K562 (cell line): ENCODE measurements around the gene ATP5ME. TPM values are rescaled to one million over a fixed set of nuclear protein-coding genes. Genes with fewer than 3 reads are reported as not detected.

Source experiments
- ATAC-seq: fragments of 200-7000 bp; cut with Tn5 transposase; 3 replicates; pipeline ENCODE4 v1.9.1; 2020; ENCODE audit warnings: moderate library complexity
- BruUV-seq: library from RNA; stranded (reverse); fragments of 400-500 nt; replicated peaks from 2 replicates; lab custom pipeline; 2021; lab: Mats Ljungman, UMichigan
- CTCF ChIA-PET: fragments of 300-600 bp; formaldehyde crosslinking; extraction: SDS; loops from one replicate; lab custom pipeline; 2021; ENCODE audit warnings: low intra/inter-chr PET ratio; lab: Yijun Ruan, JAX
- POLR2A ChIA-PET: fragments of 300-600, 350-650 bp; sonication (Branson Sonifier 250); formaldehyde crosslinking; extraction: SDS; loops from one replicate; lab custom pipeline; 2021; ENCODE audit warnings: antibody characterized with exemption, inconsistent platforms; lab: Yijun Ruan, JAX
- DNase-seq, 4 experiments: peaks; one replicate each; pipeline versions ENCODE4 v3.0.0 to v3.0.0-alpha.2; 2011 to 2018; ENCODE audit warnings: low spot score in 3 of 4, mixed read lengths in 3 of 4; ENCODE audit errors: extremely low read depth in 1 of 4
- FAIRE-seq: peaks from 2 replicates; lab custom pipeline; 2011; peaks lifted over from hg19 to GRCh38; lab: Jason Lieb, UNC
- H2AFZ ChIP-seq: 2 replicates; pipeline ENCODE4 v1.6.0; 2011; ENCODE audit warnings: low read depth, low read length, control low read depth, inconsistent platforms
- H3K27ac ChIP-seq: fragments of 200-600 bp; 3 replicates; pipeline ENCODE4 v1.8.0; 2011; ENCODE audit warnings: low read depth, mild to moderate bottlenecking, control low read depth, inconsistent platforms, low read length, moderate library complexity, mixed read lengths; ENCODE audit errors: extremely low read depth
- H3K27me3 ChIP-seq, 2 experiments: fragments of 300-600 bp in 1 of 2; 2 replicates in 1 of 2; 3 replicates in 1 of 2; pipeline versions ENCODE4 v1.6.0 to v1.8.0; 2011; ENCODE audit warnings: inconsistent platforms in 2 of 2, low read length in 2 of 2, mild to moderate bottlenecking in 1 of 2, mixed read lengths in 1 of 2, moderate library complexity in 1 of 2; ENCODE audit not compliant: control insufficient read depth in 2 of 2, insufficient read depth in 2 of 2
- H3K36me3 ChIP-seq: fragments of 300-600 bp; 3 replicates; pipeline ENCODE4 v1.8.0; 2011; ENCODE audit warnings: mild to moderate bottlenecking, low read length, inconsistent platforms; ENCODE audit not compliant: control insufficient read depth, insufficient read depth
- H3K4me1 ChIP-seq, 2 experiments: fragments of 200-600 bp in 1 of 2; replicated peaks in 1 of 2; 2 replicates in 1 of 2; 3 replicates in 1 of 2; pipeline versions ENCODE4 v1.5.1 to v1.8.0; 2011; ENCODE audit warnings: inconsistent platforms in 2 of 2, low read length in 2 of 2, mild to moderate bottlenecking in 1 of 2, mixed read lengths in 1 of 2, moderate library complexity in 1 of 2; ENCODE audit not compliant: control insufficient read depth in 2 of 2, insufficient read depth in 2 of 2
- H3K4me2 ChIP-seq: 2 replicates; pipeline ENCODE4 v1.6.1; 2011; ENCODE audit warnings: low read length, control low read depth, inconsistent platforms, mixed read lengths; ENCODE audit not compliant: insufficient read depth
- H3K4me3 ChIP-seq: fragments of 200-600 bp; sonication (generic), shearing (Covaris generic); 2 replicates; pipeline ENCODE4 v1.5.1; 2016; ENCODE audit warnings: control low read depth, inconsistent platforms
- H3K79me2 ChIP-seq: fragments of 200-600 bp; 3 replicates; pipeline ENCODE4 v1.8.0; 2011; ENCODE audit warnings: low read length, inconsistent platforms; ENCODE audit not compliant: control insufficient read depth, insufficient read depth
- H3K9ac ChIP-seq, 2 experiments: 2 replicates each; pipeline versions ENCODE4 v1.6.0 to v1.6.1; 2011; ENCODE audit warnings: low read depth in 2 of 2, low read length in 2 of 2, control low read depth in 1 of 2, inconsistent platforms in 1 of 2, mild to moderate bottlenecking in 1 of 2, mixed read lengths in 1 of 2; ENCODE audit not compliant: insufficient read depth in 1 of 2
- H3K9me1 ChIP-seq: one replicate; pipeline ENCODE4 v1.6.0; 2011; ENCODE audit warnings: inconsistent platforms, mild to moderate bottlenecking, low read length, moderate library complexity; ENCODE audit not compliant: control insufficient read depth, insufficient read depth
- H3K9me3 ChIP-seq: replicated peaks from 2 replicates; pipeline ENCODE4 v1.5.1; 2011; ENCODE audit warnings: low read depth, low read length, inconsistent platforms; ENCODE audit not compliant: control insufficient read depth, insufficient read depth
- H4K20me1 ChIP-seq: replicated peaks from 2 replicates; pipeline ENCODE4 v1.6.1; 2011; ENCODE audit warnings: low read length, inconsistent platforms, mixed read lengths; ENCODE audit not compliant: control insufficient read depth, insufficient read depth
- BMI1 ChIP-seq: fragments of 150-350 bp; IDR thresholded peaks from 2 replicates; pipeline ENCODE4 v1.6.1; 2014; ENCODE audit warnings: low read length
- CBX1 ChIP-seq: sonication (generic); IDR thresholded peaks from 2 replicates; pipeline ENCODE4 v1.6.1; 2016; ENCODE audit warnings: antibody characterized with exemption, low read depth, mild to moderate bottlenecking
- CCNT2 ChIP-seq: IDR thresholded peaks from 2 replicates; pipeline ENCODE4 v1.6.1; 2011; ENCODE audit warnings: borderline replicate concordance, low read depth, mild to moderate bottlenecking, moderate library complexity, mixed read lengths, low read length; ENCODE audit not compliant: insufficient read length; ENCODE audit errors: extremely low read depth
- JUNB ChIP-seq: fragments of 450-650 bp; formaldehyde crosslinking; conservative IDR thresholded peaks from 2 replicates; pipeline ENCODE4 v1.4.0; 2020; ENCODE audit warnings: mild to moderate bottlenecking
- POU5F1 ChIP-seq: fragments of 150-350 bp; IDR thresholded peaks from 2 replicates; pipeline ENCODE4 v1.6.1; 2014; ENCODE audit warnings: borderline replicate concordance, low read length, low read depth, mild to moderate bottlenecking; ENCODE audit not compliant: partially characterized antibody
- PYGO2 ChIP-seq: fragments of 450-650 bp; IDR thresholded peaks from 2 replicates; pipeline ENCODE4 v1.6.1; 2016; ENCODE audit warnings: mild to moderate bottlenecking, missing genetic modification characterization, moderate library complexity, missing compliant biosample characterization
- ZNF143 ChIP-seq: sonication (generic); formaldehyde crosslinking; IDR thresholded peaks from 2 replicates; pipeline ENCODE4 v1.9.0; 2022; ENCODE audit warnings: mild to moderate bottlenecking, missing genetic modification reagents
- ZNF408 ChIP-seq: fragments of 250-450 bp; sonication (Bioruptor Pico); IDR thresholded peaks from 2 replicates; pipeline ENCODE4 v1.4.0; 2020; ENCODE audit warnings: low read depth, mild to moderate bottlenecking, moderate library complexity
- WGBS: fragments of 100-300 bp; shearing (Covaris generic); methylation state at CpG from one replicate; pipeline ENCODE4 v1.1.6; 2016; ENCODE audit warnings: low coverage, mixed read lengths; ENCODE audit not compliant: insufficient coverage; ENCODE audit errors: missing lambda C conversion rate; 5-methylcytosine and 5-hydroxymethylcytosine counted together
- in situ Hi-C: fragments of 300-500 bp; cut with MboI; formaldehyde crosslinking; loops from 4 replicates; pipeline ENCODE4 v1.15.0; 2018; ENCODE audit warnings: inconsistent platforms, mixed read lengths
- intact Hi-C: fragments of 100-400 bp; cut with micrococcal nuclease; formaldehyde crosslinking; loops from 2 replicates; pipeline ENCODE4 v1.14.2; 2022
- polyA plus RNA-seq, 8 experiments: library from polyadenylated mRNA; depleted of rRNA in 4 of 8; stranded (reverse) in 5 of 8; unstranded in 3 of 8; fragments of >200 nt; fragmentation: Nextera tagmentation in 2 of 8; fragmentation: Illumina TruSeq in 1 of 8; extraction: Ambion mirVana in 2 of 8; extraction: Trizol in 1 of 8; gene quantifications; 2 replicates each; pipeline versions ENCODE4 v1.2.1 to v1.2.3, GENCODE V29; 2011 to 2014; ENCODE audit warnings: inconsistent platforms in 1 of 8, missing spikeins in 1 of 8
- total RNA-seq, 7 experiments: library from RNA; depleted of rRNA in 6 of 7; stranded (reverse); fragments of >200 nt in 6 of 7; fragmentation: Illumina TruSeq in 2 of 7; extraction: Trizol in 2 of 7; gene quantifications; 2 replicates each; pipeline versions ENCODE4 v1.2.1 to v1.2.3, GENCODE V29; 2011 to 2021; ENCODE audit warnings: low replicate concordance in 1 of 7
- TF ChIP-seq, protein P1 (sequence below): fragments of 200-600 bp; sonication (generic); IDR thresholded peaks from one replicate; pipeline ENCODE4 v1.6.1; 2012; ENCODE audit warnings: mild to moderate bottlenecking, low read depth, low read length, inconsistent platforms

ATP5ME gene
- total and polyA plus RNA-seq, 9 of the 15 experiments (the other 6 are each of a cell fraction or from before 2014, with no cell fraction given), result 509 to 2,480 (median 887) TPM

DNA sequence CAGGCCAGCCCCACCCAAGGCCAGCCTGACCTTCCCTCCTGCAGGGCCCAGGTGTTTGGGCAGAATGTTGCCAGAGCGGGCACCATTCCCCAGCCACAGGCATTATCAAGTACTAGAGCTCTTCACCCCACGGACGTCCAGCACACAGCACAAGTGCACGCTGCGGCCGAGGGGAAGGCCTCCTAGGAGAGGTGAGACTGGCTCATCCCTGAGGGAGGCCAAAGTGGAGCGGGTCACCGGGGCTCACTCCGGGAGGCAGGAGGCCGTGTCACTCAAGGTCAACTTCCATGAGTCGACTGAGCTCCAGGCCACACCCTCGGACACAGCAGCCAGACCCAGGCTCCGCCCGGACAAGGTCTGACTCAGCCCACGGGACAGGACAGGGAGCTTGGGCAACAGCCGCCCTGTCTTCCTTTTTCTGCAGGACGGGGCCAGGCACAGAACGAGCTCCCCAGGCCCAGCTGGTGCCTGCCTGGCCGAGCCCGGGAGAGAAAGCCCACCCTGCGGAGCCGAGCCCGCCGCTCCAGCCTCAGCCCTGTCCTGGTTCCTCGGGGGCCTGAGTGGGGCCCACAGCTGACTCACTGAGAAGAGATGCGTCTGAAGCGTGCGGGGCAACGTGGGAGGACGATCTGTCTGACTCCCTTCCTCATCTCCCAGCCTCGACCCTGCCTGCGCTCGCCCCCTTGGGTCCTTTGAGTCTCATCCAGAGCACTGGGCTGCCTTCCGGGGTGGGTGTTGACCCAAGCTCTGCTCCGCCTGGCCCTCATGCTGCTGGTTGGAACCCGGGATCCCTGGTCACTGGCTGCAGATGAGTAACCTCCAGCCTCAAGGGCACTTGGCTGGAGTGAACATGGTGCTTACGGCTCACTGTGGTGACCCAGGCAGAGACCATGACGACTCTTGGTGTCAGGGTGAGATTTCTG is 13.2 kb upstream of the ATP5ME start:
- Histone ChIP-seq H3K27me3 (no peaks in the 10 kb centered on the region), H3K4me3 (peak overlapping the region; percentile 28), H3K4me1 (peaks cover 19 to 73% of the 10 kb centered on the region in 2 experiments), H2AFZ (peak overlapping the region; percentile 87), H3K9me3 (no peaks in the 10 kb centered on the region), H3K27ac (peak overlapping the region; percentile 78), H3K4me2 (peak overlapping the region; percentile 82), H4K20me1 (0 out of 2 replicates have a peak, but pooled peaks cover 4% of the 10 kb centered on the region), H3K9ac (peak overlapping the region; percentile 62 to 82), H3K36me3 (no peaks in the 10 kb centered on the region), H3K9me1 (no peaks in the 10 kb centered on the region), H3K79me2 (peaks cover 7% of the 10 kb centered on the region; the same call in 2 of the 3 replicates)
- BruUV-seq, result TSS peak; percentile 87
- in situ Hi-C loops (no loop called here), intact Hi-C loops (loop anchor here (1.0 to 10.0 kb wide), 3 partner anchors 18 to 297 kb away; partner anchors contain the start of genes IDUA and PCGF3)
- CTCF ChIA-PET, result no interaction called here
- POLR2A ChIA-PET, result interaction anchor here (0.6 to 0.8 kb wide), 6 partner anchors 20 to 340 kb away, joined by 3 to 4 read pairs (median 3); no protein-coding TSS in a partner anchor
- peak; percentile 96 for ATAC-seq
- 9% methylated on average over 37 of the region's 38 CpGs for WGBS
- DNase-seq, result peak; percentile 90 to 97 (median 93)
- FAIRE-seq, result peak; percentile 100
- TF ChIP-seq PYGO2 (tag), result no peak
- TF ChIP-seq CCNT2, result peak; percentile 65
- peak; percentile 1; the same call in 1 of the 2 replicates for TF ChIP-seq CBX1
- no peak for TF ChIP-seq POU5F1
- TF ChIP-seq, protein P1, sequence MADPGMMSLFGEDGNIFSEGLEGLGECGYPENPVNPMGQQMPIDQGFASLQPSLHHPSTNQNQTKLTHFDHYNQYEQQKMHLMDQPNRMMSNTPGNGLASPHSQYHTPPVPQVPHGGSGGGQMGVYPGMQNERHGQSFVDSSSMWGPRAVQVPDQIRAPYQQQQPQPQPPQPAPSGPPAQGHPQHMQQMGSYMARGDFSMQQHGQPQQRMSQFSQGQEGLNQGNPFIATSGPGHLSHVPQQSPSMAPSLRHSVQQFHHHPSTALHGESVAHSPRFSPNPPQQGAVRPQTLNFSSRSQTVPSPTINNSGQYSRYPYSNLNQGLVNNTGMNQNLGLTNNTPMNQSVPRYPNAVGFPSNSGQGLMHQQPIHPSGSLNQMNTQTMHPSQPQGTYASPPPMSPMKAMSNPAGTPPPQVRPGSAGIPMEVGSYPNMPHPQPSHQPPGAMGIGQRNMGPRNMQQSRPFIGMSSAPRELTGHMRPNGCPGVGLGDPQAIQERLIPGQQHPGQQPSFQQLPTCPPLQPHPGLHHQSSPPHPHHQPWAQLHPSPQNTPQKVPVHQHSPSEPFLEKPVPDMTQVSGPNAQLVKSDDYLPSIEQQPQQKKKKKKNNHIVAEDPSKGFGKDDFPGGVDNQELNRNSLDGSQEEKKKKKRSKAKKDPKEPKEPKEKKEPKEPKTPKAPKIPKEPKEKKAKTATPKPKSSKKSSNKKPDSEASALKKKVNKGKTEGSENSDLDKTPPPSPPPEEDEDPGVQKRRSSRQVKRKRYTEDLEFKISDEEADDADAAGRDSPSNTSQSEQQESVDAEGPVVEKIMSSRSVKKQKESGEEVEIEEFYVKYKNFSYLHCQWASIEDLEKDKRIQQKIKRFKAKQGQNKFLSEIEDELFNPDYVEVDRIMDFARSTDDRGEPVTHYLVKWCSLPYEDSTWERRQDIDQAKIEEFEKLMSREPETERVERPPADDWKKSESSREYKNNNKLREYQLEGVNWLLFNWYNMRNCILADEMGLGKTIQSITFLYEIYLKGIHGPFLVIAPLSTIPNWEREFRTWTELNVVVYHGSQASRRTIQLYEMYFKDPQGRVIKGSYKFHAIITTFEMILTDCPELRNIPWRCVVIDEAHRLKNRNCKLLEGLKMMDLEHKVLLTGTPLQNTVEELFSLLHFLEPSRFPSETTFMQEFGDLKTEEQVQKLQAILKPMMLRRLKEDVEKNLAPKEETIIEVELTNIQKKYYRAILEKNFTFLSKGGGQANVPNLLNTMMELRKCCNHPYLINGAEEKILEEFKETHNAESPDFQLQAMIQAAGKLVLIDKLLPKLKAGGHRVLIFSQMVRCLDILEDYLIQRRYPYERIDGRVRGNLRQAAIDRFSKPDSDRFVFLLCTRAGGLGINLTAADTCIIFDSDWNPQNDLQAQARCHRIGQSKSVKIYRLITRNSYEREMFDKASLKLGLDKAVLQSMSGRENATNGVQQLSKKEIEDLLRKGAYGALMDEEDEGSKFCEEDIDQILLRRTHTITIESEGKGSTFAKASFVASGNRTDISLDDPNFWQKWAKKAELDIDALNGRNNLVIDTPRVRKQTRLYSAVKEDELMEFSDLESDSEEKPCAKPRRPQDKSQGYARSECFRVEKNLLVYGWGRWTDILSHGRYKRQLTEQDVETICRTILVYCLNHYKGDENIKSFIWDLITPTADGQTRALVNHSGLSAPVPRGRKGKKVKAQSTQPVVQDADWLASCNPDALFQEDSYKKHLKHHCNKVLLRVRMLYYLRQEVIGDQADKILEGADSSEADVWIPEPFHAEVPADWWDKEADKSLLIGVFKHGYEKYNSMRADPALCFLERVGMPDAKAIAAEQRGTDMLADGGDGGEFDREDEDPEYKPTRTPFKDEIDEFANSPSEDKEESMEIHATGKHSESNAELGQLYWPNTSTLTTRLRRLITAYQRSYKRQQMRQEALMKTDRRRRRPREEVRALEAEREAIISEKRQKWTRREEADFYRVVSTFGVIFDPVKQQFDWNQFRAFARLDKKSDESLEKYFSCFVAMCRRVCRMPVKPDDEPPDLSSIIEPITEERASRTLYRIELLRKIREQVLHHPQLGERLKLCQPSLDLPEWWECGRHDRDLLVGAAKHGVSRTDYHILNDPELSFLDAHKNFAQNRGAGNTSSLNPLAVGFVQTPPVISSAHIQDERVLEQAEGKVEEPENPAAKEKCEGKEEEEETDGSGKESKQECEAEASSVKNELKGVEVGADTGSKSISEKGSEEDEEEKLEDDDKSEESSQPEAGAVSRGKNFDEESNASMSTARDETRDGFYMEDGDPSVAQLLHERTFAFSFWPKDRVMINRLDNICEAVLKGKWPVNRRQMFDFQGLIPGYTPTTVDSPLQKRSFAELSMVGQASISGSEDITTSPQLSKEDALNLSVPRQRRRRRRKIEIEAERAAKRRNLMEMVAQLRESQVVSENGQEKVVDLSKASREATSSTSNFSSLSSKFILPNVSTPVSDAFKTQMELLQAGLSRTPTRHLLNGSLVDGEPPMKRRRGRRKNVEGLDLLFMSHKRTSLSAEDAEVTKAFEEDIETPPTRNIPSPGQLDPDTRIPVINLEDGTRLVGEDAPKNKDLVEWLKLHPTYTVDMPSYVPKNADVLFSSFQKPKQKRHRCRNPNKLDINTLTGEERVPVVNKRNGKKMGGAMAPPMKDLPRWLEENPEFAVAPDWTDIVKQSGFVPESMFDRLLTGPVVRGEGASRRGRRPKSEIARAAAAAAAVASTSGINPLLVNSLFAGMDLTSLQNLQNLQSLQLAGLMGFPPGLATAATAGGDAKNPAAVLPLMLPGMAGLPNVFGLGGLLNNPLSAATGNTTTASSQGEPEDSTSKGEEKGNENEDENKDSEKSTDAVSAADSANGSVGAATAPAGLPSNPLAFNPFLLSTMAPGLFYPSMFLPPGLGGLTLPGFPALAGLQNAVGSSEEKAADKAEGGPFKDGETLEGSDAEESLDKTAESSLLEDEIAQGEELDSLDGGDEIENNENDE, result no peak
- TF ChIP-seq ZNF143, result no peak
- TF ChIP-seq BMI1, result no peak
- TF ChIP-seq ZNF408 (CRISPR knock-in tag), result no peak
- 0 out of 2 replicates have a peak, but pooled peaks have one; percentile 7 for TF ChIP-seq JUNB
